ENCODE measurements around the gene CXCL16.

DNA sequence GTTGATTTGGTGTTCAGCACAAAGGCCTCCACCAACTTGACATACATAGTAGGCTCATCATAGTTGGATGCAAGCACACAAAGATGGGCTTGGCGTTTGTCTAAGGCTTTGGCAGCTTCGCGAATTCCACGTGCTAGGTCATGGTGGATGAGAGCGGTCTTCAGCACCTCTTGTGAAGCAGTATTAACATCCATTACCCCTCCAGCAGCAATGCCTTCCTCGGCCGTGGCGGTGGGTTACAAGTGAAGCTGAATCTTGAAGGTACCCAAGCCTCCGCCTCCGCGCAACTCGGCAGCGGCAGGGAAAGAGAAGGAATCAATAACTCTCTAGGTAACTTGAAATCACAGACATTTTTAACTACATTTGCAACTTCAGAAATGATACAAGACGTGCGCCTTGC lies 34.7 kb downstream of the CXCL16 start:
- TF ChIP-seq CTCF (IDR thresholded peaks at IDR 0.05) = no peak
- TF ChIP-seq POLR2A (IDR thresholded peaks at IDR 0.05) = no peak

Measured in uterus (tissue), 2 donors.